Keratinocyte (primary cell): ENCODE measurements around the gene MXI1. TPM values are rescaled to one million over a fixed set of nuclear protein-coding genes. Genes with fewer than 3 reads are reported as not detected.

Experiments
- DNase-seq: peaks from one replicate; pipeline ENCODE4 v3.0.0-alpha.2; 2011; ENCODE audit warnings: low read depth, missing footprints, low spot score
- FAIRE-seq: peaks from 2 replicates; lab custom pipeline; 2011; peaks lifted over from hg19 to GRCh38; lab: Jason Lieb, UNC
- H2AFZ ChIP-seq: 2 replicates; pipeline ENCODE4 v1.6.0; 2012; ENCODE audit warnings: low read length, control low read depth, inconsistent platforms; ENCODE audit not compliant: control insufficient read depth
- H3K27ac ChIP-seq: 2 replicates; pipeline ENCODE4 v1.5.1; 2011; ENCODE audit warnings: low read length; ENCODE audit not compliant: control insufficient read depth, insufficient read depth
- H3K27me3 ChIP-seq: 3 replicates; pipeline ENCODE4 v1.6.0; 2011; ENCODE audit warnings: low read length; ENCODE audit not compliant: control insufficient read depth, insufficient read depth; ENCODE audit errors: extremely low read depth
- H3K36me3 ChIP-seq, 2 experiments: 2 replicates in 1 of 2; 3 replicates in 1 of 2; pipeline ENCODE4 v1.5.1; 2011; ENCODE audit warnings: low read length in 2 of 2, mild to moderate bottlenecking in 1 of 2; ENCODE audit not compliant: control insufficient read depth in 2 of 2, insufficient read depth in 2 of 2; ENCODE audit errors: extremely low read depth in 1 of 2
- H3K4me1 ChIP-seq: 3 replicates; pipeline ENCODE4 v1.5.1; 2011; ENCODE audit warnings: low read length; ENCODE audit not compliant: control insufficient read depth, insufficient read depth; ENCODE audit errors: extremely low read depth
- H3K4me2 ChIP-seq: 3 replicates; pipeline ENCODE4 v1.6.0; 2011; ENCODE audit warnings: low read depth, low read length; ENCODE audit not compliant: control insufficient read depth, insufficient read depth; ENCODE audit errors: extremely low read depth
- H3K4me3 ChIP-seq, 3 experiments: fragments of 200-600 bp in 1 of 3; sonication (generic) in 1 of 3; 2 replicates in 2 of 3; 3 replicates in 1 of 3; pipeline ENCODE4 v1.5.1; 2011 to 2016; ENCODE audit warnings: low read length in 3 of 3, mild to moderate bottlenecking in 3 of 3, control low read depth in 2 of 3, inconsistent platforms in 1 of 3, low read depth in 1 of 3, mixed read lengths in 1 of 3, mixed run types in 1 of 3, moderate library complexity in 1 of 3; ENCODE audit not compliant: control insufficient read depth in 2 of 3, insufficient read depth in 2 of 3; ENCODE audit errors: extremely low read depth in 1 of 3
- H3K79me2 ChIP-seq: 2 replicates; pipeline ENCODE4 v1.6.0; 2012; ENCODE audit warnings: low read length; ENCODE audit not compliant: control insufficient read depth, insufficient read depth
- H3K9ac ChIP-seq: 3 replicates; pipeline ENCODE4 v1.6.0; 2011; ENCODE audit warnings: low read length; ENCODE audit not compliant: control insufficient read depth, insufficient read depth; ENCODE audit errors: extremely low read depth
- H3K9me1 ChIP-seq: 3 replicates; pipeline ENCODE4 v1.6.0; 2011; ENCODE audit warnings: low read length; ENCODE audit not compliant: control insufficient read depth, insufficient read depth; ENCODE audit errors: extremely low read depth
- H3K9me3 ChIP-seq: 2 replicates; pipeline ENCODE4 v1.5.1; 2012; ENCODE audit warnings: low read depth, low read length; ENCODE audit not compliant: control insufficient read depth
- H4K20me1 ChIP-seq: 3 replicates; pipeline ENCODE4 v1.6.0; 2011; ENCODE audit warnings: low read length; ENCODE audit not compliant: control insufficient read depth, insufficient read depth; ENCODE audit errors: extremely low read depth
- CTCF ChIP-seq, 3 experiments: IDR thresholded peaks in 1 of 3; conservative IDR thresholded peaks in 1 of 3; optimal IDR thresholded peaks in 1 of 3; 2 replicates in 2 of 3; 3 replicates in 1 of 3; pipeline versions ENCODE3 to v1.5.1; 2011; ENCODE audit warnings: low read length in 3 of 3, mild to moderate bottlenecking in 3 of 3, moderate library complexity in 2 of 3, control low read depth in 1 of 3, inconsistent platforms in 1 of 3; ENCODE audit not compliant: insufficient read depth in 2 of 3; ENCODE audit errors: extremely low read depth in 1 of 3
- EZH2 ChIP-seq: IDR thresholded peaks from one replicate; pipeline ENCODE4 v1.6.1; 2012; ENCODE audit warnings: inconsistent platforms, mild to moderate bottlenecking, low read length, moderate library complexity
- dilution Hi-C: fragments of 300-500 bp; cut with MboI; formaldehyde crosslinking; loops from one replicate; pipeline ENCODE4 v1.7.0; 2020; ENCODE audit warnings: low sequenced_read_pairs; ENCODE audit not compliant: extremely low pct_ligation_motif_present
- polyA plus RNA-seq, 5 experiments: library from polyadenylated mRNA; depleted of rRNA in 3 of 5; stranded (reverse) in 3 of 5; stranded (forward) in 1 of 5; unstranded in 1 of 5; fragments of >200 nt; gene quantifications; 1 replicate in 1 of 5; 2 replicates in 3 of 5; 3 replicates in 1 of 5; pipeline versions ENCODE4 v1.2.1 to v1.2.3, GENCODE V29; 2011 to 2012; ENCODE audit warnings: missing spikeins in 2 of 5, low read depth in 1 of 5, low replicate concordance in 1 of 5

MXI1 gene
- polyA plus RNA-seq, 1 donor (not counting 4 experiments of a cell fraction or from before 2014, with no cell fraction given), result 17.8 TPM

GRCh38 chr10:110311357-110311949, 104.0 kb downstream of the MXI1 start:
- Histone ChIP-seq H3K9me1 (no peaks in the 10 kb centered on the region), H2AFZ (no peak overlapping the region), H3K9ac (no peak overlapping the region), H3K27ac (no peak overlapping the region), H3K4me3 (no peak overlapping the region), H3K4me2 (peak overlapping the region; percentile 50), H3K9me3 (no peaks in the 10 kb centered on the region), H4K20me1 (no peaks in the 10 kb centered on the region), H3K79me2 (no peaks in the 10 kb centered on the region), H3K27me3 (no peaks in the 10 kb centered on the region), H3K36me3 (no peaks in the 10 kb centered on the region), H3K4me1 (peaks cover 14% of the 10 kb centered on the region)
- peak; percentile 57 to 67 (median 60) for TF ChIP-seq CTCF (optimal IDR thresholded peaks at IDR 0.05 in 1 of 3, IDR thresholded peaks at IDR 0.05 in 1 of 3, conservative IDR thresholded peaks at IDR 0.05 in 1 of 3; ENCODE audit: extremely low read depth in 1 of 3, insufficient read depth in 2 of 3, low read length in 3 of 3)
- no peak for TF ChIP-seq EZH2
- no peak for DNase-seq
- dilution Hi-C loops, result loop anchor here (25.0 kb wide), 2 partner anchors 251 to 576 kb away; partner anchors contain the start of gene SMC3
- FAIRE-seq, result peak; percentile 86

GRCh38 chr10:110312206-110312605, 104.8 kb downstream of the MXI1 start:
- H2AFZ ChIP-seq, result no peak overlapping the region
- no peak overlapping the region for H3K27ac ChIP-seq
- no peaks in the 10 kb centered on the region for H3K27me3 ChIP-seq
- FAIRE-seq (no peak), DNase-seq (no peak)
- TF ChIP-seq EZH2, result no peak
- TF ChIP-seq CTCF (optimal IDR thresholded peaks at IDR 0.05 in 1 of 3, IDR thresholded peaks at IDR 0.05 in 1 of 3, conservative IDR thresholded peaks at IDR 0.05 in 1 of 3; ENCODE audit: extremely low read depth in 1 of 3, insufficient read depth in 2 of 3, low read length in 3 of 3), result no peak
- H3K4me3 ChIP-seq, result no peak overlapping the region
- H3K36me3 ChIP-seq, result no peaks in the 10 kb centered on the region
- dilution Hi-C loops, result loop anchor here (25.0 kb wide), 2 partner anchors 250 to 575 kb away; partner anchors contain the start of gene SMC3
- H4K20me1 ChIP-seq, result no peaks in the 10 kb centered on the region
- no peak overlapping the region for H3K9ac ChIP-seq
- H3K4me1 ChIP-seq, result peaks cover 14% of the 10 kb centered on the region
- H3K9me3 ChIP-seq, result no peaks in the 10 kb centered on the region
- H3K4me2 ChIP-seq, result no peak overlapping the region
- no peaks in the 10 kb centered on the region for H3K79me2 ChIP-seq
- no peaks in the 10 kb centered on the region for H3K9me1 ChIP-seq
